GM12878 (cell line): ENCODE measurements around the gene PRR16. TPM values are rescaled to one million over a fixed set of nuclear protein-coding genes. Genes with fewer than 3 reads are reported as not detected.

ENCODE experiments used
- ATAC-seq: fragments of 200-7000 bp; cut with Tn5 transposase; 3 replicates; pipeline ENCODE4 v1.9.1; 2020; ENCODE audit warnings: mild to moderate bottlenecking, moderate library complexity
- BruUV-seq: library from RNA; stranded (reverse); fragments of 400-500 nt; replicated peaks from 2 replicates; lab custom pipeline; 2021; lab: Mats Ljungman, UMichigan
- CTCF ChIA-PET: fragments of 300-600 bp; sonication (Branson Sonifier 250); formaldehyde crosslinking; extraction: SDS; loops from one replicate; lab custom pipeline; 2021; ENCODE audit warnings: inconsistent platforms; lab: Yijun Ruan, JAX
- POLR2A ChIA-PET: fragments of 350-600 bp; formaldehyde crosslinking; extraction: SDS; loops from one replicate; lab custom pipeline; 2021; ENCODE audit warnings: inconsistent platforms; lab: Charles Lee
- RAD21 ChIA-PET: fragments of 300-600 bp; sonication (Branson Sonifier 250); formaldehyde crosslinking; loops from one replicate; lab custom pipeline; 2023; ENCODE audit warnings: antibody characterized with exemption; ENCODE audit not compliant: unreplicated experiment; lab: Charles Lee
- SMC1A ChIA-PET: fragments of 300-600 bp; sonication (Branson Sonifier 250); formaldehyde crosslinking; loops from one replicate; lab custom pipeline; 2023; ENCODE audit not compliant: unreplicated experiment, uncharacterized antibody; lab: Charles Lee
- DNase-seq: peaks from one replicate; pipeline ENCODE4 v3.0.0-alpha.2; 2011; ENCODE audit warnings: low read depth, low spot score
- FAIRE-seq: peaks from 3 replicates; lab custom pipeline; 2011; peaks lifted over from hg19 to GRCh38; lab: Jason Lieb, UNC
- H2AFZ ChIP-seq: 2 replicates; pipeline ENCODE4 v1.6.0; 2011; ENCODE audit warnings: low read depth, low read length, control low read depth; ENCODE audit not compliant: control insufficient read depth
- H3K27ac ChIP-seq: 2 replicates; pipeline ENCODE4 v1.5.1; 2011; ENCODE audit warnings: control low read depth; ENCODE audit not compliant: control insufficient read depth, insufficient read depth
- H3K27me3 ChIP-seq, 2 experiments: replicated peaks in 1 of 2; 2 replicates each; pipeline versions ENCODE4 v1.6.0 to v1.6.1; 2011; ENCODE audit warnings: low read length in 1 of 2; ENCODE audit not compliant: control insufficient read depth in 2 of 2, insufficient read depth in 2 of 2
- H3K36me3 ChIP-seq, 2 experiments: 2 replicates each; pipeline ENCODE4 v1.5.1; 2011; ENCODE audit warnings: low read length in 1 of 2; ENCODE audit not compliant: control insufficient read depth in 2 of 2, insufficient read depth in 2 of 2
- H3K4me1 ChIP-seq: 2 replicates; pipeline ENCODE4 v1.6.1; 2011; ENCODE audit warnings: mild to moderate bottlenecking, low read length, moderate library complexity, mixed read lengths; ENCODE audit not compliant: control insufficient read depth, insufficient read depth
- H3K4me2 ChIP-seq: 2 replicates; pipeline ENCODE4 v1.6.0; 2011; ENCODE audit warnings: control low read depth; ENCODE audit not compliant: control insufficient read depth, insufficient read depth
- H3K4me3 ChIP-seq: fragments of 200-600 bp; sonication (generic); 2 replicates; pipeline ENCODE4 v1.5.1; 2016
- H3K79me2 ChIP-seq: 2 replicates; pipeline ENCODE4 v1.6.0; 2011; ENCODE audit warnings: low read length; ENCODE audit not compliant: control insufficient read depth, insufficient read depth
- H3K9ac ChIP-seq: 2 replicates; pipeline ENCODE4 v1.8.0; 2011; ENCODE audit warnings: low read length, control low read depth, mixed read lengths; ENCODE audit not compliant: control insufficient read depth, insufficient read depth
- H3K9me3 ChIP-seq: replicated peaks from 3 replicates; pipeline ENCODE4 v1.5.1; 2011; ENCODE audit warnings: mild to moderate bottlenecking, low read length; ENCODE audit not compliant: control insufficient read depth, insufficient read depth
- H4K20me1 ChIP-seq: 2 replicates; pipeline ENCODE4 v1.6.0; 2011; ENCODE audit not compliant: control insufficient read depth, insufficient read depth
- ATF3 ChIP-seq: IDR thresholded peaks from 2 replicates; pipeline ENCODE4 v1.6.1; 2011; ENCODE audit warnings: low read depth, mild to moderate bottlenecking, low read length, moderate library complexity, borderline replicate concordance; ENCODE audit errors: extremely low read depth
- CHD1 ChIP-seq: IDR thresholded peaks from 2 replicates; pipeline ENCODE4 v1.6.1; 2012; ENCODE audit warnings: low read depth, low read length, improper control_type of control experiment
- CHD2 ChIP-seq: IDR thresholded peaks from 2 replicates; pipeline ENCODE4 v1.6.1; 2011; ENCODE audit warnings: low read depth, low read length, improper control_type of control experiment, borderline replicate concordance
- DPF2 ChIP-seq: fragments of 450-650 bp; IDR thresholded peaks from 2 replicates; pipeline ENCODE4 v1.6.1; 2017; ENCODE audit warnings: mild to moderate bottlenecking
- E2F8 ChIP-seq: fragments of 450-650 bp; IDR thresholded peaks from 2 replicates; pipeline ENCODE4 v1.6.1; 2018; ENCODE audit warnings: mild to moderate bottlenecking, low read depth, moderate library complexity; ENCODE audit not compliant: partially characterized antibody
- JUNB ChIP-seq: IDR thresholded peaks from 2 replicates; pipeline ENCODE4 v1.6.1; 2016; ENCODE audit warnings: antibody characterized with exemption, mild to moderate bottlenecking
- KLF5 ChIP-seq: fragments of 450-650 bp; IDR thresholded peaks from 2 replicates; pipeline ENCODE4 v1.6.1; 2014; ENCODE audit warnings: mild to moderate bottlenecking; ENCODE audit not compliant: partially characterized antibody
- MLLT1 ChIP-seq: fragments of 450-650 bp; IDR thresholded peaks from 2 replicates; pipeline ENCODE4 v1.6.1; 2016; ENCODE audit warnings: mild to moderate bottlenecking
- PBX3 ChIP-seq: IDR thresholded peaks from 2 replicates; pipeline ENCODE4 v1.6.1; 2011; ENCODE audit warnings: mild to moderate bottlenecking, low read depth, low read length, moderate library complexity; ENCODE audit not compliant: insufficient replicate concordance
- POLR2A ChIP-seq: IDR thresholded peaks from 2 replicates; pipeline ENCODE4 v1.6.1; 2011; ENCODE audit warnings: low read depth, mild to moderate bottlenecking, low read length
- POU2F2 ChIP-seq: IDR thresholded peaks from 3 replicates; pipeline ENCODE4 v1.6.1; 2011; ENCODE audit warnings: low read depth, mild to moderate bottlenecking, low read length, borderline replicate concordance
- RBBP5 ChIP-seq: fragments of 200-600 bp; sonication (generic); conservative IDR thresholded peaks from 2 replicates; pipeline ENCODE4 v1.6.1; 2016
- SMAD5 ChIP-seq: IDR thresholded peaks from 2 replicates; pipeline ENCODE4 v1.6.1; 2016; ENCODE audit warnings: antibody characterized with exemption, low read depth
- SP1 ChIP-seq: IDR thresholded peaks from one replicate; pipeline ENCODE4 v1.6.1; 2011; ENCODE audit warnings: low read depth, low read length
- TAF1 ChIP-seq: IDR thresholded peaks from 2 replicates; pipeline ENCODE4 v1.6.1; 2011; ENCODE audit warnings: mild to moderate bottlenecking, low read depth, low read length, borderline replicate concordance
- TCF12 ChIP-seq: IDR thresholded peaks from 2 replicates; pipeline ENCODE4 v1.6.1; 2011; ENCODE audit warnings: low read depth, mild to moderate bottlenecking, low read length
- USF2 ChIP-seq: IDR thresholded peaks from 2 replicates; pipeline ENCODE4 v1.6.1; 2011; ENCODE audit warnings: low read depth, low read length, improper control_type of control experiment, borderline replicate concordance
- ZNF622 ChIP-seq: fragments of 450-650 bp; IDR thresholded peaks from 2 replicates; pipeline ENCODE4 v1.6.1; 2017; ENCODE audit warnings: mild to moderate bottlenecking, inconsistent platforms
- ZSCAN29 ChIP-seq: fragments of 450-650 bp; IDR thresholded peaks from 2 replicates; pipeline ENCODE4 v1.6.1; 2017; ENCODE audit warnings: mild to moderate bottlenecking, moderate library complexity
- WGBS: methylation state at CpG from one replicate; pipeline ENCODE4 v1.1.6; 2016; ENCODE audit warnings: low lambda C conversion rate; ENCODE audit not compliant: insufficient replicate concordance, insufficient coverage; ENCODE audit errors: missing lambda C conversion rate; 5-methylcytosine and 5-hydroxymethylcytosine counted together
- in situ Hi-C: fragments of 300-500 bp; cut with MboI; formaldehyde crosslinking; loops from 9 replicates; pipeline ENCODE4 v1.14.3; 2018; ENCODE audit warnings: mixed read lengths
- intact Hi-C: fragments of 100-400 bp; cut with micrococcal nuclease; formaldehyde crosslinking; loops from one replicate; pipeline ENCODE4 v1.14.2; 2022; ENCODE audit not compliant: unreplicated experiment
- polyA plus RNA-seq, 11 experiments: library from polyadenylated mRNA; depleted of rRNA in 4 of 11; unstranded in 6 of 11; stranded (reverse) in 5 of 11; fragments of >200 nt; fragmentation: Nextera tagmentation in 4 of 11; fragmentation: Illumina TruSeq in 1 of 11; extraction: Ambion mirVana in 4 of 11; extraction: Trizol in 1 of 11; gene quantifications; 1 replicate in 1 of 11; 2 replicates in 10 of 11; pipeline versions ENCODE4 v1.2.1 to v1.2.3, GENCODE V29; 2011 to 2016; ENCODE audit warnings: inconsistent platforms in 2 of 11, missing spikeins in 2 of 11, low read depth in 1 of 11
- total RNA-seq, 4 experiments: library from RNA; depleted of rRNA in 3 of 4; stranded (reverse); fragments of >200 nt in 3 of 4; fragmentation: Illumina TruSeq in 1 of 4; extraction: Trizol in 1 of 4; gene quantifications; 2 replicates each; pipeline versions ENCODE4 v1.2.1 to v1.2.3, GENCODE V29; 2013 to 2021

The PRR16 gene
- total and polyA plus RNA-seq, 10 of the 15 experiments (the other 5 are each of a cell fraction or from before 2014, with no cell fraction given), result not detected

- no peak for FAIRE-seq
- intact Hi-C loops (no loop called here), in situ Hi-C loops (no loop called here)
- RAD21 ChIA-PET, result no interaction called here
- Histone ChIP-seq H3K4me1 (no peaks in the 10 kb centered on the region), H3K27ac (no peak overlapping the region), H3K36me3 (no peaks in the 10 kb centered on the region), H3K9me3 (no peaks in the 10 kb centered on the region), H3K4me2 (no peak overlapping the region), H2AFZ (no peak overlapping the region), H3K9ac (no peak overlapping the region), H3K27me3 (no peaks in the 10 kb centered on the region), H3K4me3 (no peak overlapping the region), H4K20me1 (no peaks in the 10 kb centered on the region), H3K79me2 (no peaks in the 10 kb centered on the region)
- TF ChIP-seq TAF1, result no peak
- no peak for TF ChIP-seq SMAD5
- no peak for TF ChIP-seq E2F8
- TF ChIP-seq ATF3, result no peak
- TF ChIP-seq JUNB, result no peak
- TF ChIP-seq PBX3, result no peak
- no peak for TF ChIP-seq CHD2
- no peak for TF ChIP-seq KLF5
- TF ChIP-seq TCF12, result no peak
- no peak for TF ChIP-seq USF2
- no peak for TF ChIP-seq MLLT1
- TF ChIP-seq POLR2A, result no peak
- TF ChIP-seq CHD1, result no peak
- no peak for TF ChIP-seq ZSCAN29
- TF ChIP-seq ZNF622, result no peak
- no peak for TF ChIP-seq RBBP5
- TF ChIP-seq POU2F2, result no peak
- TF ChIP-seq DPF2, result no peak
- TF ChIP-seq SP1, result no peak
- no TSS peak for BruUV-seq
- CTCF ChIA-PET, result no interaction called here
- no peak; the same call in 2 of the 3 replicates for ATAC-seq
- SMC1A ChIA-PET, result no interaction called here
- WGBS, result 38% methylated on average over 5 of the region's 5 CpGs
- DNase-seq, result no peak
- POLR2A ChIA-PET, result no interaction called here
These were observed 68.7 kb downstream of the PRR16 start for GRCh38 chr5:120532835-120533234.
